C4-2B (cell line): ENCODE results near the gene TMEM134.

Experiments
- CTCF ChIP-seq: fragments of 450-650 bp; conservative IDR thresholded peaks from 2 replicates; pipeline ENCODE4 v1.5.1; 2017; ENCODE audit warnings: mild to moderate bottlenecking
- ZFX ChIP-seq: fragments of 450-650 bp; IDR thresholded peaks from 2 replicates; pipeline ENCODE4 v1.6.1; 2017

- TF ChIP-seq CTCF (no peak), ZFX (no peak)
Measured at GRCh38 chr11:67439321-67440228, 29.5 kb downstream of the TMEM134 start.
